BLaER1 (cell line): ENCODE measurements around the gene OR51D1.

Source experiments
- H3K27ac ChIP-seq: shearing (Covaris generic); formaldehyde crosslinking; 2 replicates; pipeline ENCODE4 v1.8.1; 2022
- H3K27me3 ChIP-seq: shearing (Covaris generic); formaldehyde crosslinking; 2 replicates; pipeline ENCODE4 v1.8.1; 2022
- H3K36me3 ChIP-seq: shearing (Covaris generic); formaldehyde crosslinking; 2 replicates; pipeline ENCODE4 v1.8.1; 2022
- H3K4me1 ChIP-seq: shearing (Covaris generic); formaldehyde crosslinking; 2 replicates; pipeline ENCODE4 v1.8.1; 2022
- H3K4me2 ChIP-seq: shearing (Covaris generic); formaldehyde crosslinking; 2 replicates; pipeline ENCODE4 v1.8.1; 2022
- H3K4me3 ChIP-seq: shearing (Covaris generic); formaldehyde crosslinking; 2 replicates; pipeline ENCODE4 v1.8.1; 2022
- H3K9ac ChIP-seq: shearing (Covaris generic); formaldehyde crosslinking; 2 replicates; pipeline ENCODE4 v1.8.1; 2022
- H3K9me3 ChIP-seq: shearing (Covaris generic); formaldehyde crosslinking; 2 replicates; pipeline ENCODE4 v1.8.1; 2022
- H4K20me1 ChIP-seq: shearing (Covaris generic); formaldehyde crosslinking; 2 replicates; pipeline ENCODE4 v1.8.1; 2022
- Cebpa-rat ChIP-seq: shearing (Covaris generic); IDR thresholded peaks from 2 replicates; pipeline ENCODE4 v1.8.1; 2022

The OR51D1 gene

DNA sequence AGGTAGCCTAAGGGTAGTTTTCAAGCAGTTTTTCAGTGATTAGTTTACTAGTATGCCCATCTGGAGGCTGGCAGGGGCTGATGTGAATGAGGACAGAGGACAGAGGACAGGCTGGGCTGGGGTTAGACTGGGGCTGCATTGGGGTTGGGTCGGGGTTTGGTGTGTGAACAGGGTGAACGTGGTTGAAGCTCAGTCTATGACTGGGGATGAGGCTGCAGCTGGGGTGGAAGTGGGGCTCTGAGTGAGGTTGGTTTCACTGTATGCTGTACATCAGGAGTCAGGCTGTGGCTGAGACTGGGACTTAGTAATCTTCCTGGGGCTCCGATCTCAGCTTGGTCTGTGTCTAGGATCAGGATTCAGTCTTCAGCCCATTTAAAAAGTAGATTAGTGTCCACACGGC is 7.0 kb downstream of the OR51D1 start:
- no peaks in the 10 kb centered on the region for H3K27me3 ChIP-seq
- no peak overlapping the region for H3K4me2 ChIP-seq
- H3K9me3 ChIP-seq, result no peaks in the 10 kb centered on the region
- peaks cover 9% of the 10 kb centered on the region; the same call in 1 of the 2 replicates for H3K4me1 ChIP-seq
- no peaks in the 10 kb centered on the region for H3K36me3 ChIP-seq
- H4K20me1 ChIP-seq, result no peaks in the 10 kb centered on the region
- no peak for TF ChIP-seq Cebpa-rat
- no peak overlapping the region for H3K27ac ChIP-seq
- H3K9ac ChIP-seq, result no peak overlapping the region
- no peak overlapping the region for H3K4me3 ChIP-seq

DNA sequence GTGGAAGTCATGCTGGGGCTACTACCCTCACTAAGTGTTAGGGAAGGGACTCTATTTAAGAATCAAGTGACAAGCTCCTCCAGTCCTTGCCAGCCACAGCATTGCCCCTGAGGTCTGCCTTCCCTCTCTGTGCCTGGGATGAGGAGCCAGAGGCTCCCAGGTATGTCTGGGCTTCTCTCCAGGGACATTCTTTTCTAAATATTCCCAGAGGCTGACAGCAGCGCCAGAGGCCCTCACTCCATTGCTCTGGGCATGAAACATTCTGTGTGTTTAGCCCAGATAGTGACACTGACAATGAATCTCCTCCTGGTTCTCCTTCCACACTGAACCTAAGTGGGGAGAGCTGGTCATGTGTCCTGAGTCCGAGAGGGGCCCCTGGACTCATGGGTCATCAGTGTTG is 8.7 kb downstream of the OR51D1 start:
- Histone ChIP-seq H3K4me1 (peaks cover 9% of the 10 kb centered on the region; the same call in 1 of the 2 replicates), H4K20me1 (no peaks in the 10 kb centered on the region), H3K9me3 (no peaks in the 10 kb centered on the region), H3K27ac (no peak overlapping the region), H3K4me3 (no peak overlapping the region), H3K36me3 (no peaks in the 10 kb centered on the region), H3K9ac (no peak overlapping the region), H3K27me3 (no peaks in the 10 kb centered on the region), H3K4me2 (no peak overlapping the region)
- no peak for TF ChIP-seq Cebpa-rat

DNA sequence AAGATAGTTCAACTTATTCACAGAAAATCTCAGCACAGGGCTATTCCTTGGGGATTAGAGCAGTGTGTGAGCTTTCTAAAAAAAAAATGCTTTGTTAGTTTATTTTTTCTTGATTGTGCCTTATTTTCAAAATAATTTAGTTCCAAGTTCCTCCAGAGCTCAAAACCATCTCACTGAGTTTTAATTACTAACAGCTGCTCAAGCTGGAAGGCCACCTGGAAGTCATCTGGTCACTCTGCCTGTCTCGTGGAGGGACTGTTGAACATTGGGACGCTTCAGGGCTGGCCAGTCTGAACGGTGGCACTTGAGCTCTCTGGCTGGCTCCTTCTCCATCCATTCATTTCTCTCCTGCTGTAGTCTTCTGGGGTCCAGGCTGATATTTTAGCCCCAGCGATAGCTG is 10.5 kb downstream of the OR51D1 start:
- no peak for TF ChIP-seq Cebpa-rat
- no peak overlapping the region for H3K27ac ChIP-seq
- H3K4me1 ChIP-seq, result peaks cover 5% of the 10 kb centered on the region; the same call in 1 of the 2 replicates
- no peaks in the 10 kb centered on the region for H3K36me3 ChIP-seq
- H3K4me3 ChIP-seq, result no peak overlapping the region
- H4K20me1 ChIP-seq, result no peaks in the 10 kb centered on the region
- no peaks in the 10 kb centered on the region for H3K27me3 ChIP-seq
- H3K9ac ChIP-seq, result no peak overlapping the region
- no peaks in the 10 kb centered on the region for H3K9me3 ChIP-seq
- H3K4me2 ChIP-seq, result no peak overlapping the region

DNA sequence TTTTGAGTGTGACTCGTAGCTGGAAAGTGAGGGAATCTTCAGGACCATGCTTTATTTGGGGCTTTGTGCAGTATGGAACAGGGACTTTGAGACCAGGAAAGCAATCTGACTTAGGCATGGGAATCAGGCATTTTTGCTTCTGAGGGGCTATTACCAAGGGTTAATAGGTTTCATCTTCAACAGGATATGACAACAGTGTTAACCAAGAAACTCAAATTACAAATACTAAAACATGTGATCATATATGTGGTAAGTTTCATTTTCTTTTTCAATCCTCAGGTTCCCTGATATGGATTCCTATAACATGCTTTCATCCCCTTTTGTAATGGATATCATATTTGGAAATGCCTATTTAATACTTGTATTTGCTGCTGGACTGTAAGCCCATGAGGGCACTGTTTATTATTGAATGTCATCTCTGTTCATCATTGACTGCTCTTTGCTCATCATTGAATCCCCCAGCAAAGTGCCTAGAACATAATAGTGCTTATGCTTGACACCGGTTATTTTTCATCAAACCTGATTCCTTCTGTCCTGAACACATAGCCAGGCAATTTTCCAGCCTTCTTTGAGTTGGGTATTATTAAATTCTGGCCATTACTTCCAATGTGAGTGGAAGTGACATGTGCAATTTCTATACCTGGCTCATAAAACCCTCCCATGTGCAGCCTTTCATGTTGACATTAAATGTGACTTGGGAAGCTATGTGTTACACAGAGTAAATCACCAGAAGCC is 17.5 kb downstream of the OR51D1 start:
- Histone ChIP-seq H3K27ac (no peak overlapping the region), H3K9ac (no peak overlapping the region), H3K4me3 (no peak overlapping the region), H4K20me1 (no peaks in the 10 kb centered on the region), H3K27me3 (no peaks in the 10 kb centered on the region), H3K4me2 (no peak overlapping the region), H3K36me3 (no peaks in the 10 kb centered on the region), H3K4me1 (no peaks in the 10 kb centered on the region), H3K9me3 (no peaks in the 10 kb centered on the region)
- TF ChIP-seq Cebpa-rat, result no peak

DNA sequence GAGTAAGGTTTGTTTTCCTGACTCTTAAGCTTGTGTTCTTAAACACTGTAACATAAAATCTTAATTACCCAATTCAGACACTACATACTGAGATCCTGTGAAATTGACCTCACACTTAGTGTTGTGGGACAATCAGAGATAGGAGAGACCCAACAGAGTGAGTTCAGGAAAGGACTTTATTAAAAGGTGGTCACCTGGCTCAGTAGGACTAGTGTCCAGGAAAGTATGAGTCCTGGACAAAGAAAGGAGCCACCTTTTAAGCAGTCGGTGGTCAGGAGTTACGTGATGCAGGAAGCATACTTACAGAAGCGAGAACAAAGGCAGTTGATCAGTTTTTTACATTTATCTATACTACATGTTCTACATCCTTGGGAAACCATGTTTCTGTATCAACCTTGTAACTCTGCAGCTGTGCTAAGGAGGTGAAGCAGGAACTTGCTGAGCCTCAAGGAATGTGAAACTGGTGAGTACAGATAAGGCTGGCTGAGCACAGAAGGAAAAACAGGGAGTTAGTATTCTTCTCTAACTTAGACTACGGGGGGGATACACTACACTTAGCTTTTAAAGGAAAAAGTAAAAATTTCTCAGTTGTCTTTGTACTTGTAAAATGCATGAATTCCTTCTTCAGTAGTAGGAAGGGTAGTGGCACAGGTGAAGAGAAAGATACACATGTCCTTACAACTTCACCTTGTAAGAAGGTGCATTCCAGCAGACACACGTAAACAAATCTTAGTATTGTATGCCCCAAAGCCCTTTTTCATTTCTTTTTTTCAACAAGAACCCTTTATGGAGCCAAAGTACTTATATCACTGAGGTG is 21.6 kb downstream of the OR51D1 start:
- no peaks in the 10 kb centered on the region for H3K36me3 ChIP-seq
- no peaks in the 10 kb centered on the region for H4K20me1 ChIP-seq
- H3K9me3 ChIP-seq, result no peaks in the 10 kb centered on the region
- TF ChIP-seq Cebpa-rat, result no peak
- H3K4me1 ChIP-seq, result no peaks in the 10 kb centered on the region
- H3K4me2 ChIP-seq, result no peak overlapping the region
- H3K27ac ChIP-seq, result no peak overlapping the region
- H3K9ac ChIP-seq, result no peak overlapping the region
- no peaks in the 10 kb centered on the region for H3K27me3 ChIP-seq
- H3K4me3 ChIP-seq, result no peak overlapping the region

DNA sequence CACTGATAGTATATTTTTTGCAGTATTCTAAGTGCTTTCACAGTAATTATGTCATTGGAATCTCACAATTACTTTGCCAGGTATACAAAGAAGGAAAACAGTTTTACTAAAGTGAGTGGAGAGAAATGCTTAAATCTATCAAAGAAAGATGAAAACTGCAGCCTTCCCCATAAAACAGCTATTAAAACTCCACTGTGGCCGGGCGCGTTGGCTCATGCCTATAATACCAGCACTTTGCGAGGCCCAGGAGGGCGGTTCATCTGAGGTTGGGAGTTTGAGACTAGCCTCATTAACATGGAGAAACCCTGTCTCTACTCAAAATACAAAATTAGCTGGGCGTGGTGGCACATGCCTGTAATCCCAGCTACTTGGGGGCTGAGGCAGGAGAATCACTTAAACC is 25.6 kb downstream of the OR51D1 start:
- H3K4me1 ChIP-seq, result no peaks in the 10 kb centered on the region
- no peak overlapping the region for H3K9ac ChIP-seq
- H3K27ac ChIP-seq, result no peak overlapping the region
- no peak overlapping the region for H3K4me2 ChIP-seq
- H3K36me3 ChIP-seq, result no peaks in the 10 kb centered on the region
- no peaks in the 10 kb centered on the region for H3K27me3 ChIP-seq
- no peaks in the 10 kb centered on the region for H3K9me3 ChIP-seq
- no peak overlapping the region for H3K4me3 ChIP-seq
- H4K20me1 ChIP-seq, result no peaks in the 10 kb centered on the region
- TF ChIP-seq Cebpa-rat, result no peak

- H3K27me3 ChIP-seq, result no peaks in the 10 kb centered on the region
- H3K4me2 ChIP-seq, result no peak overlapping the region
- TF ChIP-seq Cebpa-rat, result no peak
- no peaks in the 10 kb centered on the region for H4K20me1 ChIP-seq
- H3K9ac ChIP-seq, result no peak overlapping the region
- H3K9me3 ChIP-seq, result no peaks in the 10 kb centered on the region
- no peak overlapping the region for H3K4me3 ChIP-seq
- H3K4me1 ChIP-seq, result no peaks in the 10 kb centered on the region
- no peak overlapping the region for H3K27ac ChIP-seq
- no peaks in the 10 kb centered on the region for H3K36me3 ChIP-seq
These were observed 26.9 kb downstream of the OR51D1 start for GRCh38 chr11:4664183-4664582.

GRCh38 chr11:4664786-4665185 is 27.5 kb downstream of the OR51D1 start:
- no peak overlapping the region for H3K4me3 ChIP-seq
- H3K4me1 ChIP-seq, result no peaks in the 10 kb centered on the region
- no peak overlapping the region for H3K27ac ChIP-seq
- no peak overlapping the region for H3K4me2 ChIP-seq
- TF ChIP-seq Cebpa-rat, result no peak
- H3K36me3 ChIP-seq, result no peaks in the 10 kb centered on the region
- no peak overlapping the region for H3K9ac ChIP-seq
- H4K20me1 ChIP-seq, result no peaks in the 10 kb centered on the region
- H3K9me3 ChIP-seq, result no peaks in the 10 kb centered on the region
- no peaks in the 10 kb centered on the region for H3K27me3 ChIP-seq

DNA sequence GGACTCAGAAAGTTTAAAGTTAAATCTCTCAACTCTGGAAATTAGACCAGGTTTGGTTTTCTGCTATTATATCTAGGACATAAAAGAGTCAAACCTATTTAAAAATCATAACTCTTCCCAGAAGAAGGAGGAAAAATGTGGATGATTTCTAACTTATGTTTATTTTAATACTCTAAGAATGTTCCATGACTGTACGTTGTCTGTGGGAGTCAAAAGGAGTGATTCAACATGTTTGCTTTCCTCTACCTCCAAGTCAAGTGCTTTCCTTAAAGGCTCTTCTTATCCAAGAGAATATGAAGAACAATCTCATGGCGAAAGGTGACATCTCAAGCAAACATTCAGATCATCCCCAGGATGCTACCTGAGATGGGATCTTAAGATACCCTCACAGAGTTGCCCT is 28.1 kb downstream of the OR51D1 start:
- no peak for TF ChIP-seq Cebpa-rat
- Histone ChIP-seq H3K4me2 (no peak overlapping the region), H3K27me3 (no peaks in the 10 kb centered on the region), H3K9ac (no peak overlapping the region), H3K27ac (no peak overlapping the region), H4K20me1 (no peaks in the 10 kb centered on the region), H3K4me1 (no peaks in the 10 kb centered on the region), H3K36me3 (no peaks in the 10 kb centered on the region), H3K9me3 (no peaks in the 10 kb centered on the region), H3K4me3 (no peak overlapping the region)

DNA sequence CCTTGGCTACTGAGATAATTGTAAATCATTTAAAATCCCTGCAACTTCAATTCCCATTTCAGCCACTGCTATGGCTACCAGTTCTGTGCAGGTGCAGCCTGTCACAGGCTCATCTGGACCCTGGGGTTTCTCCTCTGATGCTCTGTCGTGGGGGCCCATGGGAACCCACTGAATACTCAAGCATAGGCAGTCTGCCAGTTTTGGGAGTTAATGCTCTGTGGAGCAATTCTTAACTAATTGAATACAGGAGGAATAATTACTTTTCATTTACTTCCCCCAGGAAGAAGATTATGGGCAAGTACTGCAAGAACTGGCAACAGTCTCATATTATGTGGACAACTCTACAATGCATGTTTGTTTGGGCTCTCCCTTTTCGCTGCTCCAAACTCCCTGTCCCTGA is 34.5 kb downstream of the OR51D1 start:
- Histone ChIP-seq H4K20me1 (no peaks in the 10 kb centered on the region), H3K4me2 (no peak overlapping the region), H3K27ac (no peak overlapping the region), H3K9me3 (no peaks in the 10 kb centered on the region), H3K4me1 (no peaks in the 10 kb centered on the region), H3K9ac (no peak overlapping the region), H3K27me3 (no peaks in the 10 kb centered on the region), H3K4me3 (no peak overlapping the region), H3K36me3 (no peaks in the 10 kb centered on the region)
- TF ChIP-seq Cebpa-rat, result no peak
